Cardiac septum (tissue), 1 donor: ENCODE results near the gene DYNLT4. TPM values are rescaled to one million over a fixed set of nuclear protein-coding genes. Genes with fewer than 3 reads are reported as not detected.
A peak's percentile ranks its signal among the peaks of the same experiment; 100 is the strongest.
"Not testable (repeated sequence)": the region's sequence is repeated elsewhere in the genome, so short reads cannot be mapped to it uniquely, and the experiment has no call there.

Source experiments
- DNase-seq: peaks from one replicate; pipeline ENCODE4 v3.0.0-alpha.2; 2020; ENCODE audit warnings: low spot score
- intact Hi-C: fragments of 100-400 bp; cut with DNase I; formaldehyde crosslinking; loops from one replicate; pipeline ENCODE4 v1.14.0; 2022
- total RNA-seq: library from RNA; stranded (reverse); fragmentation: NEBNext Ultra II Directional; extraction: Animal tissue kit (Norgen Biotek cat#: 25700); gene quantifications from one replicate; pipeline ENCODE4 v1.2.1, GENCODE V29; 2021
- donor health status: DM: no; HTN: no; CAD: no.

DYNLT4 gene
- total RNA-seq, 1 donor from 2014 or later, result not detected

DNA sequence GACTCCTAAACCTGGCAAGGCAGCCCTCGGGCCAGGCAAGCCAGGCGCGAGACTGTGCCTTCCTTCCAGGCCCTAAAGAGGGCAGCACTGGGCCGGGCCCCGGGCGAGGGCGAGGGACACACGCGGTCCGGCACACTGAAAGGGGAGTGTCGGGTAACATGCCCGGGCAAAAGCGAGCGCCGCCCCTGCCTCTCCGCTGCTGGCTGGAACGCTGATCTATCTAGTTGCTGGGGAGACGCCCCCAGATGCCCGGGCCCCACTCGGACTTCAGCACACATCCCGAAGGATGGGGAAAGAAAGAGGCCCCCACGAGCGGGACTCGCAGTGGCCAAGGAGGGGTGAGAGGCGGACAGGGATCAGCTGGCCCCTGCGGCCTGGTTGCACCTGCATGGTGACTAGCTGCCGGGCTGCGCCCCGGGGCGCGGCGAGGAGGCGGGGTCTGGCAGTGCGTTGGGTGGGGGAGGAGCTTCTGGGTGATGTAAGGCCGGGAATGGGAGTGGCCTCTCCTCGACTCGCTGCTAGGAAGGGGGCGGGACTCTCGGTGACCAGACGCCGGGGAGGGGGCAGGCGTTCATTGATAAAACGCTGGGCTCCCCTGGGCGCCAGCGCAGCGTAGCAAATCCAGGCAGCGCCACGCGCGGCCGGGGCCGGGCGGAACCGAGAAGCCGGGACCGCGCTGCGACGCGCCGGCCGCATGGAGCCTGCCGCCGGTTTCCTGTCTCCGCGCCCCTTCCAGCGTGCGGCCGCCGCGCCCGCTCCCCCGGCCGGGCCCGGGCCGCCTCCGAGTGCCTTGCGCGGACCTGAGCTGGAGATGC lies 7.2 kb downstream of the DYNLT4 start, which contains the start of gene PLK3:
Gene PLK3, plus strand, starts transcription at position 608 of the 815 bp plus-strand sequence. Its CDS starts 87 bp downstream, at position 695.
- peak; percentile 100 for DNase-seq
- intact Hi-C loops, result loop anchor here (2.0 to 10.0 kb wide), 4 partner anchors 19 to 505 kb away; partner anchors contain the start of genes HECTD3 and UROD

DNA sequence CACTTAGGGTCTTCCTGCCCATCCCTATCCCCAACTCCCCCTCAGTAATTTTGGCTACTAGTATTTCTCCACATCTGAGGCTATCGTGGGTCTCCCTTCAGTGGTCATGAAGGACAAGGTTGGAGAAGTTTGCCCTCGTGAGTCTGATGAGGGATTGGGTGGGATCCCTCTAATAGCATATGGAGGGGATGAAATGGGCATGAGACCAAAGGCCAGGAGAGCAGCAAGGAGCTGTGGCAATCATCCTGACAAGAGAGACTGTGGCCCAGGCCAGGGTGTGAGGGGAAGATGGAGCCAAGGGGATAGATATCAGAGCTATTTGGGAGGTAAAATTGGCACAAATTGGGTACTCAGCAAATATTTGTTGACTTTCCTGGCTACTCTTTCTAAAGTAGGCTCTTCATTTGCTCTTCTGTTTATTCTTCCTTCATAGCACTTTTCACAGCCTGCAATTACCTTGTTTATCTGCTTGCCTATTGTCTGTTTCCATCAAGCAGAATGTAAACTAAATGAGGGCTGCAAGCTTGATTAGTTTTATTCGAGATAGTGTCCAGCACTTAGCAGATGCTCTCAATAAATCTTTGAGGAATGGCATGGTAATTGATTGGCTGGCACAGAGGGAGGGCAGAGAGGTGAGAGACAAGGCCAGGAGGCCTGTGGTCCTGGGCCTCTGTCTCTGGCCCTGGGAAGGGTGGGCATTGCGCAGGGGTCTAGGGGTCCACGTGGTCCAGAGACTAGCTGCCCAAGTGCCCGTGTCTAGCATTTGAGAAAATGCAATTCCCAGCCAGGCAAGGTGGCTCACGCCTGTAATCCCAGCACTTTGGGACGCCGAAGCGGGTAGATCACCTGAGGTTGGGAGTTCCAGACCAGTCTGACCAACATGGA lies 8.4 kb downstream of the DYNLT4 start:
- intact Hi-C loops, result loop anchor here (2.0 kb wide), 1 partner anchor 36 kb away; no protein-coding TSS in a partner anchor

DNA sequence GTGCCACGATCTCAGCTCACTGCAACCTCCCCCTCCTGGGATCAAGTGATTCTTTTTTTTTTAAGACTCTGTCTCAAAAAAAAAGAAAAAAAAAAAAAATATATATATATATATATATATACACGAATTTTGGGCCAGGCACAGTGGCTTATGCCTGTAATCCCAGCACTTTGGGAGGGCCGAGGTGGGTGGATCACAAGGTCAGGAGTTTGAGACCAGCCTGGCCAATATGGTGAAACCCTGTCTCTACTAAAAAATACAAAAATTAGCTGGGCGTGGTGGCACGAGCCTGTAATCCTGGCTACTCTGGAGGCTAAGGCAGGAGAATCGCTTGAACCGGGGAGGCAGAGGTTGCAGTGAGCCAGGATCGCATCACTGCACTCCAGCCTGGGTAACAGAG lies 9.3 kb downstream of the DYNLT4 start:
- DNase-seq, result not testable (repeated sequence)
- intact Hi-C loops, result loop anchor here (2.0 kb wide), 1 partner anchor 37 kb away; no protein-coding TSS in a partner anchor

More for the DNA sequence above, 8.4 kb downstream of the DYNLT4 start:
- no peak for DNase-seq

DNA sequence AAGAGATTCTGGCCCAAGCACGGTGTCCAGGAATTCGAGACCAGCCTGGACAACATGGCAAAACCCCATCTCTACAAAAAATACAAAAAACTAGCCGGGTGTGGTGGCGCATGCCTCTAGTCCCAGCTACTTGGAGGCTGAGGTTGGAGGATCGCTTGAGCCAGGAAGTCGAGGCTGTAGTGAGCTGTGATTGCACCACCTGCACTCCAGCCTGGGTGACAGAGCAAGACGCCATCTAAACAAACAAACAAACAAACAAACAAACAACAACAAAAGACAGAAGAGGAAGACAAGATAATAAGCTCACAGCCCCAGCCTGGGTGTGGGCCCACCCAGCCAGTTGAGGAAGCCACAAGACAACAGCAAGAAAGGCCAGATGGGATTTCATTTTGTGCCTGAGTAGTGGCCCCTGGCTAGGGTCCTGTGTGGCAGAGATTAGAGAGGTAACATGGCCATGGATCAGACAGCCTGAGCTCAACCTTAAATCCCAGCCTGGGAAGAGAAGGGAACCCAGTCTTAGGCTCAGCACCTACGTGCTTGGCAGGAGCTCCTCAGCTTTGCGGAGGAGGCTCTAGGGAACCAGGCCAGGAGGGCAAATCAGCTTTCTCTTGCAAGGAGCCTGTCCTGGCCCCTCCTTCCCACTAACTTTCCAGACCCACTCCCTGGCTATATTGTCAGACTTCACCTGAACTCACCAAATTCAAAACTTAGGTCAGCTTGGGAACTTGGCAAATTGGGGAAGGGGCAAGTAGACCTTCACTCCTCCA lies 14.2 kb downstream of the DYNLT4 start:
- intact Hi-C loops, result no loop called here
- DNase-seq, result no peak

DNA sequence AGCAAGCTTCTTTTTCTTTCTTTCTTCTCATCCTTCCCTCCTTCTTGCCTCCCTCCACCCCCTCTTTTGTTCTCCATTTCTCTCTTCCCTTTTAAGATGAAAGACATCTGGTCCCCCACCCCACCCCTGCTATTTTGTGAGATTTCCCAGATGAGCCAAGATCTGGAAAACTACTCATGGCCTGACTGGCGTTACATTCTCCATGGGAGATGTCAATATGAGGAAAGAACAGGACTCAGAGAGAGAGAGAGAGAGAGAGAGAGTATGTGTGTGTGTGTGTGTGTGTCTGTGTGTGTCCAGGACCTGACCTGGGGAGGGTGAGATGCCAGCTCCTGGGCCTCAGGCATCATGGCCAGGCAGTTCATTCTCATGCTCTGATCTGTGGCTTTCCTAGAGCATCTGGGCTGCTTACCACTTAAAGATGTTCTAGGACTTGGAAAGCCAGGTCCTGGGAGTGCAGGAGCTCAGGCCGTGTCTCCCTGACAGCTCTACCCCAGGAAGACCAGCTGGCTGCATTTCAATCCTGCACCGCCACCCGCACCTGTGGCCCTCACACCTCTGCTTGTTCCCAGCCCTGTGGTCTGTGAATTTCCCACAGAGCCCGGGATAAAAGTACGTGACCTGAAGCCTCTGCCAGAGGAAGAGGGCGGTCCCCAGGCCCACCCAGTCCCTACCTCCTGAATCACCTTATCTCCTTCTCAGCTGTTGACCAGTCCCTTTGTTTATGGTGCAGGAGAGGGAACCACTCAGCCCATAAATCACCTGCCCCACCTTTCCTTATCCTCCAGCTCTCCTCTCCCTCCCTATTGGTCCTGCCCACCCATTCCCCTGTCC lies 16.0 kb downstream of the DYNLT4 start:
- no peak for DNase-seq
- intact Hi-C loops, result no loop called here

DNA sequence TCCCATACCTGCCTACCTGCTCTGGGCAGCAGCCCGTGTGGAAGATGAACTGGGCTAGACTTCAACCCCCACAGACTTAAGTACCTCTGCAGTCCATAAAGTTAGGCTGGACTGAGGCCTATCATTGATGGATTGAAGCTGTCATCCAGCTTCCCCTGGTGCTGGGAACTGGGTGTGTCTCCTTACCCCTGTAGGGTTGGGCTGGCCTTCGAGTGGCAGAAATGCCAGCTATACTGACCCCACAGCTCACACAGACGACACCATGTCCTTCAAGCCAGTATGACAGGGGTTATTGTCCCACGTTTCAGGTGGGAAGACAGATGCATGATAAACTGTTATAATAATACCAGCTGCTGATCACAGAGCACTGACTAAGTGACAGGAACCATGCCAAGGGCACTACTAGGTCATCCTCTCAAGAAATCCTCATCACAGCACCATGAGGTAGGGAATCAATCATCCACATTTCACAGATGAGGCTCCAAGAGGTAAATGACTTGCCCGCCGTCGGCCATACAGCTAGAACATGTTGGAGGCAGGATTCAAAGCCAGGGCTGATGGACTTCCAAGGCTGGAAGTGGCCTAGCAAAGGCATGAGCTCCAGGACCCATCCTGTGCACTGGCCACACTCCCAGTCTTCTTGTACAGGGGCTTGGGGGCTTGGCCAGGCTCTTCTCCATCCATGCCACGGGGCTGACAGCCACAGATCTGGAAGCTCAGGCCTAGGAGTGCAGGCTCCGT lies 18.9 kb downstream of the DYNLT4 start, which contains the start of gene BEST4:
Gene BEST4, minus strand, starts transcription at position 51 of the 741 bp plus-strand sequence. CDS start 465 bp downstream, outside the sequence.
- DNase-seq, result no peak

DNA sequence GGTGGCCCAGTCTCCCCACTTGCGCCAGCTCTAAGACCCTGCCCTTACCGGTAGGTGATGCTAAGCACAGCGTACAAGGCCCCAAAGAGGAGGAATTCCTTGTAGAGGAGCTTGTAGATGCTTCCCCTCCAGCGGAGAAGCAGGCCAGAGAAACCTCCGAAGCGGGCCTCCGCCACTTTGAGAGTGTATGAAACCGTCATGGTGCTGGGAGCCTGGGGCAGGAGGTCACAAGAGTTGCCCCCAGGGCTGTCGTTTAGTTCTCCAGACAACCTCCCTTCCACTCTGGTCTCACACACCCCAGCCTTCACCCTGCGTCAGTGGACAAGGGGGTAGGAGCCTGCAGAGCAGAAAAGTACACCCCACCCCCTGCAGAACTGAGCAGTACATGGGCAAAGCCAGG lies 19.6 kb downstream of the DYNLT4 start:
- intact Hi-C loops, result no loop called here
- DNase-seq, result no peak

More for the DNA sequence above, 18.9 kb downstream of the DYNLT4 start, which contains the start of gene BEST4:
- intact Hi-C loops, result no loop called here

DNA sequence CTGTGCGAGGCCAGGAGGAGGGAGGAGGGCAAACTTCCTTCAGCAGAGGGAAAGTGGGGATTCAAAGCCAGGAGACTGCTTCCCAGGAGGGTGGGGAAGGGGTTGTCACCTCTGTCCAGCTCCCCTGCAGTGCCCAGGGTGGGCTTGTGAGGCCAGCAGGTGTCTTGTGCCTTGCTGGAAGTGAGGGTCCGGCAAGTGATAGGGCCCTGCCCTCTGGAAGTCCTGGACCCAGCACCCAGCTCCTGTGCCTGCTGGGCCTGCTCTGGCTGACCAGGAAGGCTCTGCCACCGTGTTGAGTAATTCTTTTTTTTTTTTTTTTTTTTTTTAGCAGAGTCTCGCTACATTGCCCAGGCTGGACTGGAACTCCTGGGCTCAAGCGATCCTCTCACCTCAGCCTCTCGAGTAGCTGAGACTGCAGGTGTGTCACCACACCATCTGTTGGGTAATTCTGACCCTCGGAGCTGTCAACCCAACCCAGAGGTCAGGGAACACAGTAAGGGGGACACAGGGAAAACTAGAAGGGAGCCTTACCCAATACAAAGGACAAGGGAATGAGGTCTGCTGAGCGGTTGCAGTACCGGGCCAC lies 20.2 kb downstream of the DYNLT4 start:
- intact Hi-C loops, result no loop called here
- no peak for DNase-seq

DNA sequence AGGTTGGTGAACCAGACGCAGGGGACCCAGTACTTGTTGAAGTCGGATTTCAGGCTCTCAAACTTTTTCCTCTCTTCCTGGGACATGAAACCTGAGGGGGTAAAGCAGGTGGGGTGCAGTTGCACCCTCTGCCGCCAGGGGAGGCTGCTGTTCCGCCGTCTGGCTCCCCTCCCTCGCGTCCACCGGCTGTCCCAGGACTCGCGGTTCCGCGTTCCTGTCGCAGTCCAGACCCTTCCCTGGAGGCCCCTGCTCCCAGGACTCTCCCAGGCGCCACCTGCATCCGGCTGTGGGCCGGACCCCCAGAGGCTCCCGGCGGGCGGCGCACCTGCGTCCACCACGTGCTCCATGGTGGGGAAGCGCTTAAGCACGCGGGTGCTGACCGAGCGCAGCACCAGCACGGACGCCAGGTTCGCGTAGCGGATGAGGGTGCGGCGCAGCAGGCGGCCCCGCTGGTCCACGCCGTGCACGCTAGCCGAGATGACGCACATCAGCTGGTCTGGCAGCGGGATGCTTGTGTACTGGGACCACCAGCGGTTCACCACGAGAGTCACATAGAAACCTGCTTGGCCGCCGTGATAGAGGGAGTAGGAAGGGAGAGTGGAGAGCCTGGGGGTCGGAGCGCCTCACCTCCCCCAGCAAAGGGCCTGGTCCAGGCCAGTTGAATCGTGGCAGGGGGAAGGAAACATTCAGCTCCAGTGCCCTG lies 20.9 kb downstream of the DYNLT4 start:
- peak; percentile 90 for DNase-seq
- intact Hi-C loops, result no loop called here

DNA sequence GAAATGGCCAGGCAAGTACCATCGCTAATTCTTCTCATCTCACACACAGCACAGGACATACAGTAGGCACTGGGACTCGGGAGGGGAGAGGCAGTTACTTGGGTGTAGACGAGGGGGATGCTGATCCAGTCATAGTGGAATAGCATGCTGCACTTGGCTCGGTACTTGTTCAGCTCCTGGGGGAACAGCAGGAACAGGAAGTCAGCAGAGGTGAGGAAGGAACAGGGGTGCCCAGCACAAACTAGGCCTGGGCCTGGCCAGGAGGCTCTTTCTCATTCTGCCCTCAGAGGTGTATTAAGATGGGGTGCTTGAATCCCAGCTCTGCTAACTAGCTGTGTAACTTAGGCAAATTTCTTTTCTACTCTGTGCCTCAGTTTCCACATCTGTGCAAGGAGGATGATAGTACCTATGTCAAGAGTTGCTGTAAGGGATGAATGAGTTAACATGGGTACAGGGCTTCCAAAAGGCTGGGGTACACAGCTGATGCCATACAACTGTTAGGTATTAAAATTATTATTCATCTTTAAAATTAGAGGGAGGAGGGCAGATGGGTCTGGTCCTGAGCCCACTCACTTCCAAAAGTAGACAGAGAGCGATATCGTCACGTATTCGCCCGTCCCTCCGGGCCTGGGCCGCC lies 21.5 kb downstream of the DYNLT4 start:
- no peak for DNase-seq
- intact Hi-C loops, result no loop called here

DNA sequence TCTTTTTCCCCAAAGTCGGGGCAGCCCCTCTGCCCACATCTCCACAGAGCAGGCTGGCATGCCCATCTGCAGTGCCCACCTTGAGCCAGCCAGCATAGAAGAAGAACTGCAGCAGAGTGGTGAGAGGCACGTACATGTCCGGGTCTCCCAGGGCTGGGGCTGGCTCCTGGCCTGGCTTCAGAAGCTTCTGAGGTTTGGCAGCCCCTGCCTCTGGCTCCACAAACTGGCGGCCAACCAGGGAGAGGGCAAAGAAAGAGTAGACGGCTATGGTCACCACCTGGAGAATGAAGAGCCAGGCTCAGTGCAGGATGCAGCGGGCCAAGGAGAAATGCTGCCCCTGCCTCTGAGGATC lies 22.1 kb downstream of the DYNLT4 start:
- DNase-seq, result no peak
- intact Hi-C loops, result no loop called here

DNA sequence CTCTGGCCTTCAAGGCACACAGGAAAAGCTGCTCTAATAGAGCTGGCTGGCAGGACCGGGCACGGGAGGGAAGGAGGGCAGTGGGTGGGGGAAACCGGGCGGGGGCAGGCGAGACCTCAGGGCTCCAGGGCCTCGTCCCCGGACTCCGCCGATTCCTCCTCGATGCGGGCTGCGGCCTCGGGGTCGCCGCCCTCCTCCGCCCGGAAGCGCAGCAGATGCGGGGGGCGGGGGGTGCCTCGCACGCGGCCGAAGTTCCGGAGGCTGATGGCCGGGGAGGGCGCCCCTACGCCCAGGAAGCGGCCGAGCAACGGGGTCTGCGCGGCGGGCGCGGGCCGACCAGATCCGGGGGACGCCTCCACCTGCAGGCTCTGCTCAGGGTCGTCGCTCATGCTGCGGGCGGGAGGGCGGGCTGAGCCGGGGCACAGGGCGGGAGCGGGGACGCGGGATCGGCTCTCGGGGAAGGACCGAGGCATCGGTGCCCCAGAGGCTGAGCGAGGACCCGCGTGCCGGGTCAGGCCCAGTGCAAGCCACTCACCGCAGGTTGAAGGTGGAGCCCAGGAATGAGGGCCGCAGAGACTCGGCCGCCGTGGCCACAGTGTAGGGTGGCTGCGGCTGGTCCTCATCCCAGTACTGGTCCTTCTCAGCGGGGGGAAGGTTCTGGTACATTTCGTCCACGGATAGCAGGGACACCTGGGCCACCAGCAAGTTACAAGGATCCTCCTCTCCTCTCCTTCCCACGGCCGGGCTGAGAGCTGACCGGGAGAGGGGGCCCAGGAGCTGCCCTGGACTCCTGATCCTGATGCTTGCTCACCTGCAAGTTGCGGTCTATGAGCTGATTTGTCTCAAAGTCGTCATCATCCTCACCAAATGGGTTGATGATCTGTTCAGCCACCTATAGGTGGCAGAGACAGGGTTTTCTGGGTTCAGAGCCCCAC lies 22.8 kb downstream of the DYNLT4 start:
- no peak for DNase-seq
- intact Hi-C loops, result no loop called here

DNA sequence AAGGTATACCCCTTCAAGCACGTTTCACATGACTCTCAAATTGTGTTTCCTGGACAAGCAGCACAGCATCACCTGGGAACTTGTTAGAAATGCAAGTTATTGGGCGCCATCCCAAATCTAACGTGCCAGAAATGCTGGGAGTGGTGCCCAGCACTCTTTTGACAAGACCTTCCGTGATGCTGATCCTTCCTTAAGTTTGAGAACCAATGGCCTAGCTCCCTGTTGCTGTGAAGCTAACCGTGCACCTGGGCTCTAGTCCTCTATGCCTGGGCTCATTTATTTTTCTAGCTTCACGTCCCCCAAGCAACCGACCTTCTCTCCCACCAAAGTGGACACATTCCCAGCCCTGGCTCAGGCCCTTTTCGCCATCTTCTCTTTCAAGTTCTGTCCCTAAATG lies 23.5 kb downstream of the DYNLT4 start:
- DNase-seq, result no peak
- intact Hi-C loops, result no loop called here

DNA sequence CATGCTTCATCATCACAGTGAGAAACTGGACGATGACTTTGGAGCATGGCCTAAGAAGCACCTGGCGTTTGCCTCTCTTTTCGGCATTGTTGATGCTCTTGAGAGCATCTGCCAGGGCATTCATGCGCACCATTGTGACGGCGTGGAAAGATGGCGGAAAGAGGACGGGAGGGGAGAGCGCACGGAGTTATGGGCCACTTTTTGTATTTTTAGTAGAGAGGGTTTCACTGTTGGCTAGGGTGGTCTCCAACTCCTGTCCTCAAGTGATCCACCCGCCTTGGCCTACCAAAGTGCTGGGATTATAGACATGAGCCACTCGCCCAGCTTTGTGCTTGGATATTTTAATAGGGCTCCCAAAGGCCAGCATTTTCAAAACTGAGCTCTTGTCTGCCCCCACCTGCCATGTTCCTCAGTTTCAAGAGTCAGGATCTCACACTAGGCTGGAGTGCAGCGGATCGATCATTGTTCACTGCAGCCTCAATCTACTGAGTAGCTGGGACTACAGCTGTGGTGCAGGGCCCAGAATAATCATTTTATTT lies 26.5 kb downstream of the DYNLT4 start:
- intact Hi-C loops, result no loop called here
- no peak for DNase-seq
